ENCODE measurements around the gene ATP6V1F.

The ATP6V1F gene

DNA sequence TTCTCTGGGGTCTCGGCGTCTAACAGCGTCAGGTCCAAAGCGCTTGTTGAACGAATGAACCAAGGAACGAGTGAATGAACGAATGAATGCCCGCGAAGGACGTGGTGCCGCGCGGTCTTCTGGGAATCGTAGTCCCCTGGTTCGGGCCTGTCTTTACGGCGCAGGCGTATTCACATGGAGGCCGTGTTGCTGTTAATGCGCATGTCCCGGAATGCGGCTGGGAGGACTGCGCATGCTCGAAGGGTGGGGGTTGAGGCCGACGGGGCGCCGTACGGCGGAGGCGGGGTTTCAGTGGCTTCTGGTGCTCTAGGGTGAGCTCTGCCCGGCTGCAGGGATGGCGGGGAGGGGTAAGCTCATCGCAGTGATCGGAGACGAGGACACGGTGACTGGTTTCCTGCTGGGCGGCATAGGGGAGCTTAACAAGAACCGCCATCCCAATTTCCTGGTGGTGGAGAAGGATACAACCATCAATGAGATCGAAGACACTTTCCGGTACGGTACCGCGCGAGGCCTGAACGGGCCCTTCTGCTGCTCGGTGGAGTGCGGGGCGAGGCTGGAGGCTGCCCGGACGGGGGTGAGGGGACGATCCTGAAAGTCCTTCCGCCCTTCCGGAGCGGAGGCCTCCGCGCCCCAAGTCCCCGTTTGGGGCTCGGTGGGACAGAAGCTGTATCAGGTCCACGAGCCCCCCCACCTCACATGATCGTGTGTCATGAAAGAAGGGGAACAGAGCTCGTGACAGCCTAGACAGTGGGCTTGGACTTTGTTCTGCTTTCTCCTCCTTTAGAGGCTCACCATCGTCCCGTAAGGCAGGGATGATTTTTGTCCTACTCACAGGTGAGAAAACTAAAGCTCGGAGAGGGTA is at the start of gene ATP6V1F:
Gene ATP6V1F (plus strand): TSS at position 286 of the 862 bp plus-strand sequence. CDS start 49 bp downstream, at position 335.
- peak; percentile 98 to 99 (median 98) for DNase-seq (ENCODE audit: low read depth in 3 of 3)

GRCh38 chr7:128814499-128814898 is 48.2 kb upstream of the ATP6V1F start:
- no peak for DNase-seq (ENCODE audit: low read depth in 3 of 3)

- DNase-seq (ENCODE audit: low read depth in 3 of 3) = no peak
Observed at GRCh38 chr7:128815289-128815942, 47.2 kb upstream of the ATP6V1F start.

DNA sequence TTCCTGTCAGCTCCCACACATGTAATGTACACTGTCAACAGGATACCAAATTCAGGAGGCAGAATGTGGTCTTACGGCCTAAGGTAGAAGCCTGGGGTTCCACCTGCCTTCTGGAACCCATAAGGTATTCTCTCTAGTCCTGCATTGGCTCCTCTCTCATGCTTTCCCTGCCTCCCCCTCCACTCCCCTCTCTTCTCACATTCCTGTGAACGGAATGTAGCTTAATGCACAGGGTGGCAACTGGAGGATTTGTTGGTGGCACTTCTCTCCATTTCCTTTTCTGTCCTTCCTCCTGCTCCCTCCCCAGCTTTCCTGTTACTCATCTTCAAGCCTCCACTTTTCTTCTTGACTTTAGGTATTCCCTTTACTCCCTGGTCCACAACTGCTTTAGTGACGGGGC is 44.0 kb upstream of the ATP6V1F start:
- DNase-seq (ENCODE audit: low read depth in 3 of 3) = no peak

DNA sequence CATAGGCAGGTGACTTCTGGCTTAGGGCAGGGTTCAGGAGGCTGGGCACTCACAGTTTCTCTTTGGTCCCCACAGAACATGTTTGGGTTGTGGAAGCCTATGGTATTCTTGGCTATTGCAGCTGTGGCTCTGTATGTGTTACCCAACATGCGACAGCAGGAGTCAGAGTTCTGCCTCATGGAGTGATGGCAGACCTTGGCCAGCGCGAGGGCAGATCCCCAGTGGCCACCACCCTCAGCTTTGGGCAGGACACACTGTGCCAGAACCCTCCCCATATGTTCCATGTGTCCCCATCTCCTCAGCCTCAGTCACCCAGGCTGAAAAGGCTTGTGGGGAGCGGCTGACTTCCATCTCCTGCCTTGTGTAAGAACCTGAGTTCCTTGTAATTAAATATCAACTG is 40.9 kb upstream of the ATP6V1F start:
- no peak for DNase-seq (ENCODE audit: low read depth in 3 of 3)

- no peak for DNase-seq (ENCODE audit: low read depth in 3 of 3)
Observed at GRCh38 chr7:128826512-128826911, 36.1 kb upstream of the ATP6V1F start.

- DNase-seq (ENCODE audit: low read depth in 3 of 3) = no peak
Observed at GRCh38 chr7:128826916-128827247, 35.8 kb upstream of the ATP6V1F start.

- DNase-seq (ENCODE audit: low read depth in 3 of 3) = no peak
Observed at GRCh38 chr7:128827248-128827958, 35.3 kb upstream of the ATP6V1F start.

- no peak for DNase-seq (ENCODE audit: low read depth in 3 of 3)
Observed at GRCh38 chr7:128827971-128828711, 34.5 kb upstream of the ATP6V1F start.

GRCh38 chr7:128829391-128830166 is 33.1 kb upstream of the ATP6V1F start:
- no peak for DNase-seq (ENCODE audit: low read depth in 3 of 3)

GRCh38 chr7:128830231-128831177 is 32.2 kb upstream of the ATP6V1F start, which contains the start of gene FLNC:
Gene FLNC (plus strand): TSS chr7:128830406. CDS start chr7:128830638, 232 bp downstream.
- peak in 1 of 3 donors; percentile 23 for DNase-seq (ENCODE audit: low read depth in 3 of 3)

DNA sequence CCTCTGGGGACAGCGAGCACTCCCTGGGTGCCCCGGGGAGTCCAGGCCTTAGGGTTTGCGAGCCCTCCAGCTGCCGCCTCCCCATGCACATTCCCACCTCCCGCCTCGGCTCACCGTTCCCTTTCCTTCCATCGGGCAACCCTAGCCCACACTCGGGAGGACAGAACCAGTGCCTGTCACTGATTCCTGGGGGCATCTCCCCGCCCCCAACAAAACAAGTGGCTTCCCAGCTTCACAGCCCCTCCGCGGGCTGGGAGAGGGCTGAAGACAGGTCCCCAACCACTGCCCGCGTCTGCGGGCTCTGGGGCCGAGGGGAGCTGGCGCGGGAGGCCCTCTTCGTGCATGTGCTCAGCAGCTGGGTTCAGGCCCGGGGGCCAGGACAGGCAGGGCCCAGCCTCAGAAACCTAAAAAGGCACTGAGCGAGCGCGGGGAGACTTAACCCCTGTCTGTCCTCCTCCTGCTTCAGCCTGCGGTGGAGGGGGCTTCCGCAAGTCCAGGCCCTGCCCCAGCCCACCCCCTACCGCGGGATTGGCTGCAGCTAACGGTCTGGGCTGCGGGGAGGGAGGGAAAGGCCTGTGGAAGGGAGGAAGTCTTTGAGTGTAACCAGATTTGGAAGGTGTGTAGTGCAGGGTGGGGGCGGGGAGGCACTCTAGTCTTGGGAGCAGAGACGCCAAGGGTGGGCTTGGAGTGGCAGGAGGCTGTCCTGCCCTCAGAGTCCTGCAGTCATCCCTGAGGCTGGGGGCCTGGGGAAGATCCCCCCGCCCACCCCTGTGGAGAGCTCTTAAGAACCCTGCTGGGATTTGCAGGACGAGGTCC is 31.3 kb upstream of the ATP6V1F start:
- DNase-seq (ENCODE audit: low read depth in 3 of 3) = no peak

- no peak for DNase-seq (ENCODE audit: low read depth in 3 of 3)
Observed at GRCh38 chr7:128831994-128832879, 30.4 kb upstream of the ATP6V1F start.

- DNase-seq (ENCODE audit: low read depth in 3 of 3) = no peak
Observed at GRCh38 chr7:128832880-128833147, 29.8 kb upstream of the ATP6V1F start.

- no peak for DNase-seq (ENCODE audit: low read depth in 3 of 3)
Observed at GRCh38 chr7:128833148-128833945, 29.3 kb upstream of the ATP6V1F start.

- no peak for DNase-seq (ENCODE audit: low read depth in 3 of 3)
Observed at GRCh38 chr7:128833946-128834325, 28.7 kb upstream of the ATP6V1F start.

GRCh38 chr7:128835231-128835751 is 27.4 kb upstream of the ATP6V1F start:
- no peak for DNase-seq (ENCODE audit: low read depth in 3 of 3)

All from stimulated activated CD4-positive, alpha-beta T cell treated with anti-CD3 and anti-CD28 coated beads, TNF-alpha, amount 100 ng/mL, for 48 hours (primary cell).